Inferior parietal cortex (tissue), 1 donor: Measurements from ENCODE around the gene ARHGEF6.

Experiments
- DNase-seq: peaks from one replicate; pipeline ENCODE4 v3.0.0-alpha.2; 2016; ENCODE audit errors: extremely low spot score

The ARHGEF6 gene

GRCh38 chrX:136691028-136691809 is 89.5 kb downstream of the ARHGEF6 start:
- no peak for DNase-seq

GRCh38 chrX:136689436-136689835 is 91.3 kb downstream of the ARHGEF6 start:
- DNase-seq, result no peak

- DNase-seq, result no peak
Observed at GRCh38 chrX:136687457-136687856, 93.3 kb downstream of the ARHGEF6 start.

- DNase-seq, result no peak
Observed at GRCh38 chrX:136684120-136684519, 96.6 kb downstream of the ARHGEF6 start.

- no peak for DNase-seq
Observed at GRCh38 chrX:136679531-136679930, 101.2 kb downstream of the ARHGEF6 start.

- no peak for DNase-seq
Observed at GRCh38 chrX:136674270-136674985, 106.3 kb downstream of the ARHGEF6 start.

- DNase-seq, result no peak
Observed at GRCh38 chrX:136671006-136671610, 109.6 kb downstream of the ARHGEF6 start.

- DNase-seq, result no peak
Observed at GRCh38 chrX:136667446-136668168, 113.1 kb downstream of the ARHGEF6 start.

- no peak for DNase-seq
Observed at GRCh38 chrX:136666088-136666487, 114.6 kb downstream of the ARHGEF6 start.

GRCh38 chrX:136665258-136665900 is 115.4 kb downstream of the ARHGEF6 start:
- no peak for DNase-seq

GRCh38 chrX:136662976-136663375 is 117.8 kb downstream of the ARHGEF6 start:
- no peak for DNase-seq

- no peak for DNase-seq
Observed at GRCh38 chrX:136662104-136662503, 118.6 kb downstream of the ARHGEF6 start.

- DNase-seq, result no peak
Observed at GRCh38 chrX:136660896-136661295, 119.8 kb downstream of the ARHGEF6 start.

GRCh38 chrX:136659174-136659573 is 121.6 kb downstream of the ARHGEF6 start:
- DNase-seq, result no peak

GRCh38 chrX:136658151-136658550 is 122.6 kb downstream of the ARHGEF6 start:
- no peak for DNase-seq

- no peak for DNase-seq
Observed at GRCh38 chrX:136656361-136656964, 124.3 kb downstream of the ARHGEF6 start.

- no peak for DNase-seq
Observed at GRCh38 chrX:136652822-136653723, 127.7 kb downstream of the ARHGEF6 start.

- no peak for DNase-seq
Observed at GRCh38 chrX:136650811-136651210, 129.9 kb downstream of the ARHGEF6 start.

GRCh38 chrX:136647677-136648360 is 132.9 kb downstream of the ARHGEF6 start, which contains the start of gene CD40LG:
Gene CD40LG (plus strand): TSS chrX:136648158. CDS start chrX:136648249, 91 bp downstream.
- no peak for DNase-seq
